Activated naive CD4-positive, alpha-beta T cell treated with anti-CD3 and anti-CD28 coated beads for 36 hours (primary cell): ENCODE data around the gene UTP3. TPM values are rescaled to one million over a fixed set of nuclear protein-coding genes. Genes with fewer than 3 reads are reported as not detected.
"Not testable (repeated sequence)": the region's sequence is repeated elsewhere in the genome, so short reads cannot be mapped to it uniquely, and the experiment has no call there.

Source experiments
- CTCF ChIA-PET: fragments of 350-600 bp; sonication (Branson Sonifier 250); formaldehyde crosslinking; loops from one replicate; lab custom pipeline; 2021; ENCODE audit warnings: antibody characterized with exemption; lab: Charles Lee
- DNase-seq: peaks from one replicate; pipeline ENCODE4 v3.0.0-alpha.2; 2020
- H3K27ac Mint-ChIP-seq: one replicate; pipeline ENCODE4 v1.8.0; 2021; ENCODE audit warnings: mild to moderate bottlenecking, mixed read lengths
- H3K27me3 Mint-ChIP-seq: one replicate; pipeline ENCODE4 v1.8.0; 2021; ENCODE audit warnings: low read depth, mixed read lengths
- H3K36me3 Mint-ChIP-seq: one replicate; pipeline ENCODE4 v1.8.0; 2021; ENCODE audit warnings: low read depth, mixed read lengths
- H3K4me1 Mint-ChIP-seq: one replicate; pipeline ENCODE4 v1.8.0; 2021; ENCODE audit warnings: low read depth, mixed read lengths
- H3K4me3 Mint-ChIP-seq: one replicate; pipeline ENCODE4 v1.8.0; 2021; ENCODE audit warnings: mild to moderate bottlenecking, moderate library complexity, mixed read lengths
- H3K9me3 Mint-ChIP-seq: one replicate; pipeline ENCODE4 v1.8.0; 2021; ENCODE audit warnings: mixed read lengths
- intact Hi-C: fragments of 100-400 bp; cut with micrococcal nuclease; formaldehyde crosslinking; loops from one replicate; pipeline ENCODE4 v1.15.1; 2023
- total RNA-seq, 2 experiments: library from RNA; stranded (reverse); gene quantifications; one replicate each; pipeline ENCODE4 v1.2.3, GENCODE V29; 2021

The UTP3 gene
- total RNA-seq, 2 experiments from 2014 or later: 18.7 to 20.0 TPM

GRCh38 chr4:70722199-70722791, 34.0 kb downstream of the UTP3 start:
- H3K9me3 Mint-ChIP-seq: no peaks in the 10 kb centered on the region
- H3K4me3 Mint-ChIP-seq: peak overlapping the region; percentile 4
- peaks cover 23% of the 10 kb centered on the region for H3K4me1 Mint-ChIP-seq
- intact Hi-C loops: no loop called here
- no peaks in the 10 kb centered on the region for H3K36me3 Mint-ChIP-seq
- peak; percentile 48 for DNase-seq
- no peak overlapping the region for H3K27ac Mint-ChIP-seq
- H3K27me3 Mint-ChIP-seq: no peaks in the 10 kb centered on the region
- CTCF ChIA-PET: interaction anchor here (0.6 to 5.9 kb wide), 5 partner anchors 13 to 306 kb away, joined by 3 to 37 read pairs (median 5); partner anchors contain the start of gene UTP3

DNA sequence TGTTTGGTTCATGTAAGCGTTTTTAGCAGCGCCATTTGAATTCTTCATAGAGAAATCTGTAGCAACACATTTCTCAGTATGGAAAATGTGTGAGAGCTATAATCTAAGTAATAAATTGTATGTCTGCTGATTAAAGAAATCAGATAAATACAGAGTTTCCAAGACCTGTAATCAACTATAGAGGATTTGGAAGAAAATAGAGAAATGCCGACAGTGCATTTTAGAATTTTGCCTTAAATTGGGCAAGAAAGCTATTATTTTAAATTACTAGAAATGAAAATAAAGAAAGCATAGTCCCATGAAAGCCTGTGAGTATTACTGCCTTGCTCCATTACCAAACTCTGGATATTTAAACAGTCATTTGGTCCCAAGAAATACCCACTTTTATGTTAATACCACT, 36.1 kb downstream of the UTP3 start:
- Mint-ChIP-seq H3K27me3 (no peaks in the 10 kb centered on the region), H3K4me3 (no peak overlapping the region), H3K27ac (no peak overlapping the region), H3K36me3 (no peaks in the 10 kb centered on the region), H3K4me1 (peaks cover 20% of the 10 kb centered on the region), H3K9me3 (no peaks in the 10 kb centered on the region)
- intact Hi-C loops: no loop called here
- DNase-seq: no peak
- CTCF ChIA-PET: interaction anchor here (1.0 to 5.9 kb wide), 2 partner anchors 11 to 272 kb away, joined by 3 to 37 read pairs; no protein-coding TSS in a partner anchor

DNA sequence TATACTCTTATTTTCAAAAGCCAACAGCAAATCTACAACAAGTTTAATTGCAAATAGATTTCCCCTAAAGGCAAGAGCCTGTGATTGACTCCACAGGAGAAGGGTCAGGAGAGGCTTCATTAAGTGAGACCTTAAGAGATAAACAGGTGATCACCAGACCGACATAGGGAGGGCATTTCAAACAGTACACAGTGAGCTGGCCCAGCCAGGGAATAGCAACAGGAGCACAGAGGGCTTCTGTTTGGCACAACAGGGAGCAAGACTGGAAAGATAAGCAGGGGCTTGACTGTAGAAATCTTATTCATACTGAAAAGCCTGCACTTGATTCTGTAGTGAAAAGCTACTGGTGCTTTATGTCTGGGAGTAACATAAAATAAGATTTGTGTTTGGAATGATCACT, 37.3 kb downstream of the UTP3 start:
- Mint-ChIP-seq H3K9me3 (no peaks in the 10 kb centered on the region), H3K27me3 (no peaks in the 10 kb centered on the region), H3K4me3 (no peak overlapping the region), H3K4me1 (peaks cover 20% of the 10 kb centered on the region), H3K27ac (no peak overlapping the region), H3K36me3 (no peaks in the 10 kb centered on the region)
- CTCF ChIA-PET: interaction anchor here (0.9 to 5.9 kb wide), 3 partner anchors 10 to 22 kb away, joined by 3 to 37 read pairs (median 4); no protein-coding TSS in a partner anchor
- no peak for DNase-seq
- intact Hi-C loops: no loop called here

DNA sequence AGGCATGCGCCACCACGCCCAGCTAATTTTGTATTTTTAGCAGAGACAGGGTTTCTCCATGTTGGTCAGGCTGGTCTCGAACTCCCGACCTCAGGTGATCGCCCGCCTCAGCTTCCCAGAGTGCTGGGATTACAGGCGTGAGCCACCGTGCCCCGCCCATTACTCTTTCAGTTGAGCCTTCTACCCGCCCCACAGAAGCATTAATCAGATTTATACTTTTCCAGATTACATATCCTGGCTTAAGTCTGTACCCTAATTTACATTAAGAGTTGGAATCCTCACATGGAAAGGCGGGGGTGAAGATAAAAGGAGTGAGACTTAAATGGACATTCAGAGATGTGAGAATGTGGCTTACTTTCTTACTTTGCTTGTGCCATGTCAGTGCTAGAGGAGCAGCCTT, 38.2 kb downstream of the UTP3 start:
- H3K36me3 Mint-ChIP-seq, H3K27me3 Mint-ChIP-seq, H3K4me3 Mint-ChIP-seq, intact Hi-C loops, DNase-seq, H3K9me3 Mint-ChIP-seq, H3K27ac Mint-ChIP-seq: not testable (repeated sequence)
- peaks cover 19% of the 10 kb centered on the region for H3K4me1 Mint-ChIP-seq
- CTCF ChIA-PET: interaction anchor here (0.9 to 5.9 kb wide), 2 partner anchors 9 to 17 kb away, joined by 4 to 37 read pairs; no protein-coding TSS in a partner anchor

- DNase-seq: no peak
- no peak overlapping the region for H3K4me3 Mint-ChIP-seq
- H3K27ac Mint-ChIP-seq: no peak overlapping the region
- H3K27me3 Mint-ChIP-seq: no peaks in the 10 kb centered on the region
- no peaks in the 10 kb centered on the region for H3K36me3 Mint-ChIP-seq
- CTCF ChIA-PET: interaction anchor here (0.7 to 1.3 kb wide), 3 partner anchors 9 to 473 kb away, joined by 3 to 4 read pairs (median 4); no protein-coding TSS in a partner anchor
- no peaks in the 10 kb centered on the region for H3K9me3 Mint-ChIP-seq
- intact Hi-C loops: no loop called here
- peaks cover 9% of the 10 kb centered on the region for H3K4me1 Mint-ChIP-seq
These were observed 39.8 kb downstream of the UTP3 start for GRCh38 chr4:70728091-70728490.

GRCh38 chr4:70732878-70733277, 44.5 kb downstream of the UTP3 start:
- H3K27ac Mint-ChIP-seq, H3K27me3 Mint-ChIP-seq, DNase-seq, H3K36me3 Mint-ChIP-seq, H3K9me3 Mint-ChIP-seq, H3K4me3 Mint-ChIP-seq: not testable (repeated sequence)
- CTCF ChIA-PET: interaction anchor here (0.6 to 5.3 kb wide), 2 partner anchors 9 to 49 kb away, joined by 3 to 37 read pairs; partner anchors contain the start of gene RUFY3
- peaks cover 37% of the 10 kb centered on the region for H3K4me1 Mint-ChIP-seq
- intact Hi-C loops: loop anchor here (5.0 kb wide), 1 partner anchor 111 kb away; no protein-coding TSS in a partner anchor

- peak; percentile 52 for DNase-seq
- Mint-ChIP-seq H3K36me3 (no peaks in the 10 kb centered on the region), H3K27ac (peak overlapping the region; percentile 25), H3K4me3 (peak overlapping the region; percentile 58), H3K4me1 (peaks cover 37% of the 10 kb centered on the region), H3K27me3 (no peaks in the 10 kb centered on the region), H3K9me3 (no peaks in the 10 kb centered on the region)
- CTCF ChIA-PET: interaction anchor here (0.8 to 5.3 kb wide), 13 partner anchors 10 to 264 kb away, joined by 3 to 37 read pairs (median 5); partner anchors contain the start of genes DCK and RUFY3
- intact Hi-C loops: loop anchor here (1.0 to 5.0 kb wide), 10 partner anchors 21 to 260 kb away; partner anchors contain the start of genes GRSF1, MOB1B and UTP3
These were observed 46.0 kb downstream of the UTP3 start for GRCh38 chr4:70734168-70734954.

DNA sequence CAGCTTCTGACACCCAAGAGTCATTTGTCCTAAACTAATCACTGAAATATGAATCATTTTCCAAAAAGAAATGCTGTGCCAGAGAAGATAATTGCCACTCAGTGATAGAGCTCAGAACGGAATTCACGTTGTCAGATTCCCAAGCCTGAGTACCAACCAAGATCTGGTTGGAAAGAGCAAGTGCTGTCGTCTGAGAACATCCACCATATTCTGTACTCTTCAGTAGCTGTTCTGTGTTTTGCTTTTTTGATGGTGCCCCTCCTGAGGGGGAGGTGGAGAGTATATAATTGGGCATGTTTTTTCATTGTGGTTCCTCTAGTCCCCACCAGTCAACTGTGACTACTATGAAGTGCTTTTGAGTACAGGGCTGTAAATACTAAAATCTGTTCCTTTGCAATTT, 46.6 kb downstream of the UTP3 start:
- H3K9me3 Mint-ChIP-seq: no peaks in the 10 kb centered on the region
- DNase-seq: no peak
- H3K4me1 Mint-ChIP-seq: peaks cover 38% of the 10 kb centered on the region
- H3K4me3 Mint-ChIP-seq: peak overlapping the region; percentile 58
- no peaks in the 10 kb centered on the region for H3K36me3 Mint-ChIP-seq
- H3K27ac Mint-ChIP-seq: peak overlapping the region; percentile 25
- CTCF ChIA-PET: interaction anchor here (0.8 to 5.3 kb wide), 14 partner anchors 11 to 270 kb away, joined by 3 to 37 read pairs (median 5); partner anchors contain the start of genes DCK and RUFY3
- no peaks in the 10 kb centered on the region for H3K27me3 Mint-ChIP-seq
- intact Hi-C loops: loop anchor here (1.0 to 5.0 kb wide), 11 partner anchors 18 to 260 kb away; partner anchors contain the start of genes GRSF1, MOB1B and UTP3

GRCh38 chr4:70735915-70736314, 47.6 kb downstream of the UTP3 start:
- H3K27me3 Mint-ChIP-seq, H3K9me3 Mint-ChIP-seq, H3K4me3 Mint-ChIP-seq, H3K36me3 Mint-ChIP-seq, H3K27ac Mint-ChIP-seq: not testable (repeated sequence)
- DNase-seq: peak; percentile 57
- intact Hi-C loops: loop anchor here (1.0 to 2.0 kb wide), 4 partner anchors 17 to 259 kb away; partner anchors contain the start of gene MOB1B
- H3K4me1 Mint-ChIP-seq: peaks cover 39% of the 10 kb centered on the region
- CTCF ChIA-PET: interaction anchor here (0.7 to 5.3 kb wide), 15 partner anchors 11 to 859 kb away, joined by 3 to 37 read pairs (median 4); partner anchors contain the start of gene RUFY3

GRCh38 chr4:70737006-70737405, 48.7 kb downstream of the UTP3 start:
- DNase-seq: no peak
- peaks cover 42% of the 10 kb centered on the region for H3K4me1 Mint-ChIP-seq
- no peak overlapping the region for H3K27ac Mint-ChIP-seq
- H3K27me3 Mint-ChIP-seq: no peaks in the 10 kb centered on the region
- H3K36me3 Mint-ChIP-seq: no peaks in the 10 kb centered on the region
- no peak overlapping the region for H3K4me3 Mint-ChIP-seq
- no peaks in the 10 kb centered on the region for H3K9me3 Mint-ChIP-seq
- intact Hi-C loops: no loop called here
- CTCF ChIA-PET: interaction anchor here (0.6 to 5.3 kb wide), 13 partner anchors 8 to 858 kb away, joined by 3 to 37 read pairs (median 4); partner anchors contain the start of gene RUFY3

DNA sequence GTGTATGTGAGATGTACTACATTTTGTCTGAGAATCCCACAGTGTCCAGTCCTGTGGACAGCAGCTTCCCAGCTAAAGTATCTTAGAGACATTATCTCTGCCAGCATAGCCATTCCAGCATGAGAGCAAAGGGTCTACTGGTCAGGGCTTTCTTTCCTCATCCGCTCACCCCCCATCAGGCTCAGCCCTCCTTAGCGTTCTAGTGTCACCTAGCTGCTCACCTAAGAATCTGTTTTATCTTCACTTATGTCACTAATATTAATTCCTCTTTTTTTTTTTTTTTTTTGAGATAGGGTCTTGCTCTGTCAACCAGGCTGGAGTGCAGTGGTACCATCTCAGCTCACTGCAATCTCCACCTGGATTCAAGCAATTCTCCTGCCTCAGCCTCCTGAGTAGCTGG, 49.1 kb downstream of the UTP3 start:
- CTCF ChIA-PET: interaction anchor here (0.9 to 5.3 kb wide), 10 partner anchors 9 to 85 kb away, joined by 3 to 37 read pairs (median 4); partner anchors contain the start of gene RUFY3
- Mint-ChIP-seq H3K27ac (no peak overlapping the region), H3K9me3 (no peaks in the 10 kb centered on the region), H3K4me1 (peaks cover 41% of the 10 kb centered on the region), H3K27me3 (no peaks in the 10 kb centered on the region), H3K4me3 (peak overlapping the region; percentile 30), H3K36me3 (no peaks in the 10 kb centered on the region)
- intact Hi-C loops: no loop called here
- no peak for DNase-seq
